Skeletal muscle tissue (tissue), 1 donor: Measurements from ENCODE around the gene SANBR. TPM values are rescaled to one million over a fixed set of nuclear protein-coding genes. Genes with fewer than 3 reads are reported as not detected.

ENCODE experiments used
- total RNA-seq: library from RNA; depleted of rRNA; stranded (reverse); fragments of >200 nt; gene quantifications from one replicate; pipeline ENCODE4 v1.2.3, GENCODE V29; 2014

Gene SANBR
- total RNA-seq, 1 donor from 2014 or later: 36.5 TPM

Other genes starting within 250 kb of the SANBR start
- gene REL, start 184.3 kb upstream of the SANBR start, total RNA-seq: 6.8 TPM
- 24.0 TPM for gene PEX13, start 48.2 kb upstream of the SANBR start, total RNA-seq
- 4.7 TPM for gene PUS10, start 47.6 kb upstream of the SANBR start, total RNA-seq
- 2.6 TPM for gene C2orf74, start 96.3 kb downstream of the SANBR start, total RNA-seq